ENCODE data around the gene MRPL16.

DNA sequence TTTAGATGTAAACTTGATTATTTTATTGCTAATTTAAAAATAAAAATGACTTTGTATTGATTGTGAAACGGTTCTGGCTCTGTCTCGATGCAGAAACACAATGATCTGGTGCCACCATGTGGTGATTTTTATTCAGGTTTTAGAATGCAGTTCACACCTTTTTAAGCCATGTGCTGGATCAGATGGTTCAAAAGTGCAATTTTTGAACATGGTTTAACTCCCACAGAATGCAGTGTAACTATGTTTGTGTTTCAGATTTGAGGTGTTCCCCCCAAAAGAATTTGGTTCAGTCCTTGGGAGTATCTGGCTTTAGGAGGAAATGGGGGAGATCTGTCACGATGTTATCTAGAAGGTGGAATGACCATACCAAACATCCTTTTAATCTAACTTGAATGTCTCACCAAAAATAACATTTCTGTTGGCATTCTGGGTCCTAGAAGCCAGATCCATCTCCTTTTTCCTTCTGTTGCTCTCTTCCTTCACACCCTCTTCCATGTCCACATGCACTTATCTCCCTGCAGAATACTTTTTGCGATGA lies 7.9 kb downstream of the MRPL16 start:
- peak; percentile 90 for TF ChIP-seq CTCF (IDR thresholded peaks at IDR 0.05; ENCODE audit: poor library complexity, severe bottlenecking)
- TF ChIP-seq EP300 (conservative IDR thresholded peaks at IDR 0.05; ENCODE audit: poor library complexity, severe bottlenecking): no peak
- TF ChIP-seq SMC3 (conservative IDR thresholded peaks at IDR 0.05; ENCODE audit: poor library complexity): peak; percentile 81
- TF ChIP-seq POLR2AphosphoS5 (IDR thresholded peaks at IDR 0.05): no peak
- peak; percentile 88 for TF ChIP-seq RAD21 (conservative IDR thresholded peaks at IDR 0.05)
- TF ChIP-seq TAF1 (IDR thresholded peaks at IDR 0.05; ENCODE audit: low read depth): no peak
- TF ChIP-seq EZH2 (IDR thresholded peaks at IDR 0.05; ENCODE audit: borderline replicate concordance, insufficient read depth, low read length, poor library complexity, severe bottlenecking): no peak
- TF ChIP-seq, protein P1, sequence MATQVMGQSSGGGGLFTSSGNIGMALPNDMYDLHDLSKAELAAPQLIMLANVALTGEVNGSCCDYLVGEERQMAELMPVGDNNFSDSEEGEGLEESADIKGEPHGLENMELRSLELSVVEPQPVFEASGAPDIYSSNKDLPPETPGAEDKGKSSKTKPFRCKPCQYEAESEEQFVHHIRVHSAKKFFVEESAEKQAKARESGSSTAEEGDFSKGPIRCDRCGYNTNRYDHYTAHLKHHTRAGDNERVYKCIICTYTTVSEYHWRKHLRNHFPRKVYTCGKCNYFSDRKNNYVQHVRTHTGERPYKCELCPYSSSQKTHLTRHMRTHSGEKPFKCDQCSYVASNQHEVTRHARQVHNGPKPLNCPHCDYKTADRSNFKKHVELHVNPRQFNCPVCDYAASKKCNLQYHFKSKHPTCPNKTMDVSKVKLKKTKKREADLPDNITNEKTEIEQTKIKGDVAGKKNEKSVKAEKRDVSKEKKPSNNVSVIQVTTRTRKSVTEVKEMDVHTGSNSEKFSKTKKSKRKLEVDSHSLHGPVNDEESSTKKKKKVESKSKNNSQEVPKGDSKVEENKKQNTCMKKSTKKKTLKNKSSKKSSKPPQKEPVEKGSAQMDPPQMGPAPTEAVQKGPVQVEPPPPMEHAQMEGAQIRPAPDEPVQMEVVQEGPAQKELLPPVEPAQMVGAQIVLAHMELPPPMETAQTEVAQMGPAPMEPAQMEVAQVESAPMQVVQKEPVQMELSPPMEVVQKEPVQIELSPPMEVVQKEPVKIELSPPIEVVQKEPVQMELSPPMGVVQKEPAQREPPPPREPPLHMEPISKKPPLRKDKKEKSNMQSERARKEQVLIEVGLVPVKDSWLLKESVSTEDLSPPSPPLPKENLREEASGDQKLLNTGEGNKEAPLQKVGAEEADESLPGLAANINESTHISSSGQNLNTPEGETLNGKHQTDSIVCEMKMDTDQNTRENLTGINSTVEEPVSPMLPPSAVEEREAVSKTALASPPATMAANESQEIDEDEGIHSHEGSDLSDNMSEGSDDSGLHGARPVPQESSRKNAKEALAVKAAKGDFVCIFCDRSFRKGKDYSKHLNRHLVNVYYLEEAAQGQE (IDR thresholded peaks at IDR 0.05; ENCODE audit: borderline replicate concordance): no peak
- TF ChIP-seq MXI1 (conservative IDR thresholded peaks at IDR 0.05; ENCODE audit: poor library complexity, severe bottlenecking): peak; percentile 36
